ENCODE results near the gene TYW3. TPM values are rescaled to one million over a fixed set of nuclear protein-coding genes. Genes with fewer than 3 reads are reported as not detected.

The TYW3 gene
- total RNA-seq, 1 donor from 2014 or later = 7.6 TPM

DNA sequence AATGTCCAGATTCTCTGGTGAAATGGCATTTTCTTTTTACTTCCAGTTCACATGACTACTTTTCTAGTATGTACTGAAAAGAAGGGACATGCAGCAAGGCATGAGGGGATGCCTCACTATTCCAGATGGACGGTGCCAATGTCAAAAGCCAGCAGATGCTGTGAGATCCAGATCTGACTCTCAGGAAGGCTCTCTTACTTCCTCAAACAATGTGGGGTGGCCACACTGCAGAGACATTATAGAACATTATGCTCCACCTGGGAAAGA lies 17.8 kb upstream of the TYW3 start:
- no peaks in the 10 kb centered on the region for H3K27me3 Mint-ChIP-seq (ENCODE audit: unreplicated experiment)
- no peak for TF ChIP-seq CTCF (IDR thresholded peaks at IDR 0.05; ENCODE audit: partially characterized antibody, unreplicated experiment)
- peaks cover 13% of the 10 kb centered on the region for H3K4me1 Mint-ChIP-seq (ENCODE audit: low read depth, unreplicated experiment)
- H3K4me3 Mint-ChIP-seq (ENCODE audit: unreplicated experiment) = no peak overlapping the region
- peaks cover 5% of the 10 kb centered on the region for H3K36me3 Mint-ChIP-seq (ENCODE audit: unreplicated experiment)
- DNase-seq = no peak
- no peaks in the 10 kb centered on the region for H3K9me3 Mint-ChIP-seq (ENCODE audit: unreplicated experiment)
- H3K27ac Mint-ChIP-seq (ENCODE audit: unreplicated experiment) = no peak overlapping the region

DNA sequence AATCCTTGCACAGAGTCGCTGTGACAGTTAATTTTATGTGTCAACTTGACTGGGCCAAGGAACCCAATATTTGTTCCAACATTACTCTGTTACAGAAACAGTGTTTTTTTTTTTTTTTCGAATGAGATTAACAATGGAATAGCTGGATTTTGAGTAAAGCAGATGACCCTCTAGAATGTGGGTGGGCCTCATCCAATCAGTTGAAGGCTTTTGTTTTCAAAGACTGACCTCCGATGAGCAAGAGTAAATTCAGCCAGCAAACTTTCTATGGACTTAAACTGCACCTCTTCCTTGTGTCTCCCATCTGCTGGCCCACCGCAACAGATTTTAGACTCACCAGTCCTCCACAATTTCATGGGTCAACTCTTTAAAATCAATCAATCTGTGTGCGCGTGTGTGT lies 17.1 kb upstream of the TYW3 start:
- no peak for DNase-seq
- peaks cover 5% of the 10 kb centered on the region for H3K36me3 Mint-ChIP-seq (ENCODE audit: unreplicated experiment)
- no peak for TF ChIP-seq CTCF (IDR thresholded peaks at IDR 0.05; ENCODE audit: partially characterized antibody, unreplicated experiment)
- H3K4me1 Mint-ChIP-seq (ENCODE audit: low read depth, unreplicated experiment) = peaks cover 13% of the 10 kb centered on the region
- no peaks in the 10 kb centered on the region for H3K9me3 Mint-ChIP-seq (ENCODE audit: unreplicated experiment)
- H3K4me3 Mint-ChIP-seq (ENCODE audit: unreplicated experiment) = no peak overlapping the region
- no peaks in the 10 kb centered on the region for H3K27me3 Mint-ChIP-seq (ENCODE audit: unreplicated experiment)
- no peak overlapping the region for H3K27ac Mint-ChIP-seq (ENCODE audit: unreplicated experiment)

- no peak for DNase-seq
- H3K27ac Mint-ChIP-seq (ENCODE audit: unreplicated experiment) = no peak overlapping the region
Observed at GRCh38 chr1:74716822-74717221, 16.1 kb upstream of the TYW3 start.

GRCh38 chr1:74717626-74718025 lies 15.3 kb upstream of the TYW3 start:
- no peak for TF ChIP-seq CTCF (IDR thresholded peaks at IDR 0.05; ENCODE audit: partially characterized antibody, unreplicated experiment)
- no peaks in the 10 kb centered on the region for H3K9me3 Mint-ChIP-seq (ENCODE audit: unreplicated experiment)
- no peak for DNase-seq
- H3K27me3 Mint-ChIP-seq (ENCODE audit: unreplicated experiment) = no peaks in the 10 kb centered on the region
- peaks cover 12% of the 10 kb centered on the region for H3K4me1 Mint-ChIP-seq (ENCODE audit: low read depth, unreplicated experiment)
- no peaks in the 10 kb centered on the region for H3K36me3 Mint-ChIP-seq (ENCODE audit: unreplicated experiment)
- no peak overlapping the region for H3K27ac Mint-ChIP-seq (ENCODE audit: unreplicated experiment)
- no peak overlapping the region for H3K4me3 Mint-ChIP-seq (ENCODE audit: unreplicated experiment)

More at GRCh38 chr1:74716822-74717221, 16.1 kb upstream of the TYW3 start:
- no peaks in the 10 kb centered on the region for H3K9me3 Mint-ChIP-seq (ENCODE audit: unreplicated experiment)
- H3K36me3 Mint-ChIP-seq (ENCODE audit: unreplicated experiment) = no peaks in the 10 kb centered on the region
- H3K27me3 Mint-ChIP-seq (ENCODE audit: unreplicated experiment) = no peaks in the 10 kb centered on the region
- peaks cover 13% of the 10 kb centered on the region for H3K4me1 Mint-ChIP-seq (ENCODE audit: low read depth, unreplicated experiment)
- no peak overlapping the region for H3K4me3 Mint-ChIP-seq (ENCODE audit: unreplicated experiment)
- TF ChIP-seq CTCF (IDR thresholded peaks at IDR 0.05; ENCODE audit: partially characterized antibody, unreplicated experiment) = no peak

DNA sequence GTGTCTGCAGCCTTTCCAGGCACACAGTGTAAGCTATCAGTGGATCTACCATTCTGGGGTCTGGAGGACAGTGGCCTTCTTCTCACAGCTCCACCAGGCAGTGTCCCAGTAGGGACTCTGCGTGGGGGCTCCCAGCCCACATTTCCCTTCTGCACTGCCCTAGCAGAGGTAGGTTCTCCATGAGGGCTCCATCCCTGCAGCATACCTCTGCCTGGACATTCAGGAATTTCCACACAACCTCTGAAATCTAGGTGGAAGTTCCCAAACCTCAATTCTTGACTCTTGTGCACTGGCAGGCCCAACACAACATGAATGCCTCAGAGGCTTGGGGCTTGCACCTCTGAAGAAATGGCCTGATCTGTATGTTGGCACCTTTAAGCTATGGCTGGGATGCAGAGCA lies 6.9 kb upstream of the TYW3 start:
- Mint-ChIP-seq H3K36me3 (ENCODE audit: unreplicated experiment) (peaks cover 14% of the 10 kb centered on the region), H3K27me3 (ENCODE audit: unreplicated experiment) (peaks cover 2% of the 10 kb centered on the region)

More for the DNA sequence above, 6.9 kb upstream of the TYW3 start:
- Mint-ChIP-seq H3K27ac (ENCODE audit: unreplicated experiment) (no peak overlapping the region), H3K9me3 (ENCODE audit: unreplicated experiment) (peaks cover 8% of the 10 kb centered on the region), H3K4me3 (ENCODE audit: unreplicated experiment) (no peak overlapping the region), H3K4me1 (ENCODE audit: low read depth, unreplicated experiment) (peaks cover 7% of the 10 kb centered on the region)
- no peak for TF ChIP-seq CTCF (IDR thresholded peaks at IDR 0.05; ENCODE audit: partially characterized antibody, unreplicated experiment)
- no peak for DNase-seq
